CD4-positive, alpha-beta T cell treated with Interleukin-15 for 4 hours (primary cell): ENCODE data around the gene KANSL1.
A peak's percentile ranks its signal among the peaks of the same experiment; 100 is the strongest.
"Not testable (repeated sequence)": the region's sequence is repeated elsewhere in the genome, so short reads cannot be mapped to it uniquely, and the experiment has no call there.

Experiments
- DNase-seq: peaks from one replicate; pipeline ENCODE4 v3.0.0-alpha.2; 2020; ENCODE audit warnings: low spot score

The KANSL1 gene

DNA sequence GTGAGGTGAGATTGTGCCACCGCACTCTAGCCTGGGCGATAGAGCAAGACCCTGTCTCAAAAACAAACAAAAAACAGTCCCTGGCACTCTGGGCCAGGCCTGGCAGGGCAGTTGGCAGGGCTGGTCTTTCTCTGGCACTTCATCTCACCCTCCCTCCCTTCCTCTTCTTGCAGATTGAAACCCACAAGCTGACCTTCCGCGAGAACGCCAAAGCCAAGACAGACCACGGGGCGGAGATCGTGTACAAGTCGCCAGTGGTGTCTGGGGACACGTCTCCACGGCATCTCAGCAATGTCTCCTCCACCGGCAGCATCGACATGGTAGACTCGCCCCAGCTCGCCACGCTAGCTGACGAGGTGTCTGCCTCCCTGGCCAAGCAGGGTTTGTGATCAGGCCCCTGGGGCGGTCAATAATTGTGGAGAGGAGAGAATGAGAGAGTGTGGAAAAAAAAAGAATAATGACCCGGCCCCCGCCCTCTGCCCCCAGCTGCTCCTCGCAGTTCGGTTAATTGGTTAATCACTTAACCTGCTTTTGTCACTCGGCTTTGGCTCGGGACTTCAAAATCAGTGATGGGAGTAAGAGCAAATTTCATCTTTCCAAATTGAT lies 169.3 kb downstream of the KANSL1 start:
- DNase-seq = no peak

DNA sequence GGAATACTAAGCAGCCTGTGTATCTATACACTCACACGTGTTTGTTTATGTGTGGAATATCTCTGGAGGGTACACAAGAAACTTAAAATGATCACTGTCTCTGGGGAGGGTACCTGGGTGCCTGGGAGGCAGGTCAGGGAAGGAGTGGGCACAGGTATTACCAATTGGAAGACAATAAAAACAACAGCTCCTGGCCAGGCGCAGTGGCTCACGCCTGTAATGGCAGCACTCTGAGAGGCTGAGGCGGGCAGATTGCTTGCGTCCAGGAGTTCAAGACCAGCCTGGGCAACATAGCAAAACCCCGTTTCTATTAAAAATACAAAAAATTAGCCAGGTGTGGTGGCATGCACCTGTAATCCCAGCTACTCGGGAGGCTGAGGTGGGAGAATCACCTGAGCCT lies 169.9 kb downstream of the KANSL1 start:
- DNase-seq = not testable (repeated sequence)

DNA sequence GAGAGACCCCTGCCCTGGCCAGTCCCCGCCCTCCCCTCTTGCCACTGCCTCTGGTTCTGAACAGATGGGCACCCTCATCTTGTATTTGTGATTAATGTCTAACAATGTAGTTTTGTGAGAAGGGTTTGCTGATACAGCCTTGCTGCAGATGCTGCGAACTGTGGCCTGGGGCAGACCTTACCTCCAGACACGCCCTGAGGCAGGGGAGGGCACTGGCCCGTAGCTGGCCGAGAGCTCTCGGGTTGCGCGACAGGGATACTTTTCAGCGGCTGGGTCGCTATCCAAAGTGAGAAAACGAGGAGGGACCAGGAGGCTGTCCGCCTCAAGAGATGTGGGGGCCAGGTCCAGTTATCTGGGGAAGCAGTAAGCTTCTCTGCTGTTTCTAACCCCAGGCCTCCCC lies 172.2 kb downstream of the KANSL1 start:
- DNase-seq = no peak

DNA sequence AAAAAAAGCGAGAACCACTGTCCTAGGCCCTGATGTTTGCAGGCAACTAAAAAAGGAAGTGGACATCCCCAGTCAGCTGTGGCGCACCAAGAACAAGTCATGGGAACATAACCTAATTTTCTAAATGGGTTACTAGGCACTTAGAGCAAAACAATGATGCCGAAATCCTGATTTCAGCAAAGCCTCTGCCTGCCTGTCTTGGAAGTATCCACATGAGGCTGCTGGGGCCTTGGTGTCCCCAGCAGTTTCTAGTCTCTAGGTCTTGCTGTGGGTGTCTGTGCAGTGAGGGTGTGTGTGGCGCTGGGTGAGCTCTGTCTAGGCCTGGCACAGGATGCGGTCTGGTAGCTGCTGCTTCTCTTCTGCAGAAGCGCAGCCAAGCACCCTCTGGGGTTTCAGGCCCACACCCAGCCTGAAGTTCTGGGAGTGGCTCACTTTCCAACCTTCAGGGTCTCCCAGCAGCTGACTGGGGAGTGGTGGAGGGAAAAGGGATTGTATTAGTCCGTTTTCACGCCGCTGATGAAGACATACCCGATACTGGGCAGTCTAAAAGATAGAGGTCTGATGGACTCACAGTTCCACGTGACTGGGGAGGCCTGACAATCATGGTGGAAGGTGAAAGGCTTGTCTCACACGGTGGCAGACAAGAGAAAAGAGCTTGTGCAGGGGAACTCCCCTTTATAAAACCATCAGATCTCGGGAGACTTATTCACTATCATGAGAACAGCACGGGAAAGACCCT lies 173.0 kb downstream of the KANSL1 start:
- DNase-seq = peak; percentile 76

DNA sequence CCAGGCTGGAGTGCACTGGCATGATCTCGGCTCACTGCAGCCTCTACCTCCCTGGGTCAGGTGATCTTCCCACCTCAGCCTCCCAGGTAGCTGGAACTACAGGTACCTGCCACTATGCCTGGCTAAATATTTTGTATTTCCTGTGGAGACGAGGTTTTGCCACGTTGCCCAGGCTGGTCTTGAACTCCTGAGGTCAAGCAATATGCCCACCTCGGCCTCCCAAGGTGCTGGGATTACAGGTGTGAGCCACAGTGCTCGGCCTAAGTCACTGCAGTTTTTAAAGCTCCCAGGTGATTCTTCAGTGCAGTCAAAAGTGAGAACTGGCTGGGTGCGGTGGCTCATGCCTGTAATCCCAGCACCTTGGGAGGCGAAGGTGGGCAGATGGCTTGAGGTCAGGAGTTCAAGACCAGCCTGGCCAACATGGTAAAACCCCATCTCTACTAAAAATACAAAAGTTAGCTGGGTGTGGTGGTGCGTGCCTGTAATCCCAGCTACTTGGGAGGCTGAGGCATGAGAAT lies 173.8 kb downstream of the KANSL1 start:
- DNase-seq = not testable (repeated sequence)

DNA sequence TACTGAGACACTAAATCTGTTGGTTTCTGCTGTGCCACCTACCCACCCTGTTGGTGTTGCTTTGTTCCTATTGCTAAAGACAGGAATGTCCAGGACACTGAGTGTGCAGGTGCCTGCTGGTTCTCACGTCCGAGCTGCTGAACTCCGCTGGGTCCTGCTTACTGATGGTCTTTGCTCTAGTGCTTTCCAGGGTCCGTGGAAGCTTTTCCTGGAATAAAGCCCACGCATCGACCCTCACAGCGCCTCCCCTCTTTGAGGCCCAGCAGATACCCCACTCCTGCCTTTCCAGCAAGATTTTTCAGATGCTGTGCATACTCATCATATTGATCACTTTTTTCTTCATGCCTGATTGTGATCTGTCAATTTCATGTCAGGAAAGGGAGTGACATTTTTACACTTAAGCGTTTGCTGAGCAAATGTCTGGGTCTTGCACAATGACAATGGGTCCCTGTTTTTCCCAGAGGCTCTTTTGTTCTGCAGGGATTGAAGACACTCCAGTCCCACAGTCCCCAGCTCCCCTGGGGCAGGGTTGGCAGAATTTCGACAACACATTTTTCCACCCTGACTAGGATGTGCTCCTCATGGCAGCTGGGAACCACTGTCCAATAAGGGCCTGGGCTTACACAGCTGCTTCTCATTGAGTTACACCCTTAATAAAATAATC lies 179.6 kb downstream of the KANSL1 start:
- no peak for DNase-seq

DNA sequence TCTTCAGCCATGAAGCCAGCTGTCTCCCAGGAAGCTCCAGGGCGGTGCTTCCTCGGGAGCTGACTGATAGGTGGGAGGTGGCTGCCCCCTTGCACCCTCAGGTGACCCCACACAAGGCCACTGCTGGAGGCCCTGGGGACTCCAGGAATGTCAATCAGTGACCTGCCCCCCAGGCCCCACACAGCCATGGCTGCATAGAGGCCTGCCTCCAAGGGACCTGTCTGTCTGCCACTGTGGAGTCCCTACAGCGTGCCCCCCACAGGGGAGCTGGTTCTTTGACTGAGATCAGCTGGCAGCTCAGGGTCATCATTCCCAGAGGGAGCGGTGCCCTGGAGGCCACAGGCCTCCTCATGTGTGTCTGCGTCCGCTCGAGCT lies 180.1 kb downstream of the KANSL1 start:
- no peak for DNase-seq

DNA sequence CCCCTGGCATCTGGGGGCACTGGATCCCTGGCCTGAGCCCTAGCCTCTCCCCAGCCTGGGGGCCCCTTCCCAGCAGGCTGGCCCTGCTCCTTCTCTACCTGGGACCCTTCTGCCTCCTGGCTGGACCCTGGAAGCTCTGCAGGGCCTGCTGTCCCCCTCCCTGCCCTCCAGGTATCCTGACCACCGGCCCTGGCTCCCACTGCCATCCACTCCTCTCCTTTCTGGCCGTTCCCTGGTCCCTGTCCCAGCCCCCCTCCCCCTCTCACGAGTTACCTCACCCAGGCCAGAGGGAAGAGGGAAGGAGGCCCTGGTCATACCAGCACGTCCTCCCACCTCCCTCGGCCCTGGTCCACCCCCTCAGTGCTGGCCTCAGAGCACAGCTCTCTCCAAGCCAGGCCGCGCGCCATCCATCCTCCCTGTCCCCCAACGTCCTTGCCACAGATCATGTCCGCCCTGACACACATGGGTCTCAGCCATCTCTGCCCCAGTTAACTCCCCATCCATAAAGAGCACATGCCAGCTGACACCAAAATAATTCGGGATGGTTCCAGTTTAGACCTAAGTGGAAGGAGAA lies 180.6 kb downstream of the KANSL1 start:
- no peak for DNase-seq

DNA sequence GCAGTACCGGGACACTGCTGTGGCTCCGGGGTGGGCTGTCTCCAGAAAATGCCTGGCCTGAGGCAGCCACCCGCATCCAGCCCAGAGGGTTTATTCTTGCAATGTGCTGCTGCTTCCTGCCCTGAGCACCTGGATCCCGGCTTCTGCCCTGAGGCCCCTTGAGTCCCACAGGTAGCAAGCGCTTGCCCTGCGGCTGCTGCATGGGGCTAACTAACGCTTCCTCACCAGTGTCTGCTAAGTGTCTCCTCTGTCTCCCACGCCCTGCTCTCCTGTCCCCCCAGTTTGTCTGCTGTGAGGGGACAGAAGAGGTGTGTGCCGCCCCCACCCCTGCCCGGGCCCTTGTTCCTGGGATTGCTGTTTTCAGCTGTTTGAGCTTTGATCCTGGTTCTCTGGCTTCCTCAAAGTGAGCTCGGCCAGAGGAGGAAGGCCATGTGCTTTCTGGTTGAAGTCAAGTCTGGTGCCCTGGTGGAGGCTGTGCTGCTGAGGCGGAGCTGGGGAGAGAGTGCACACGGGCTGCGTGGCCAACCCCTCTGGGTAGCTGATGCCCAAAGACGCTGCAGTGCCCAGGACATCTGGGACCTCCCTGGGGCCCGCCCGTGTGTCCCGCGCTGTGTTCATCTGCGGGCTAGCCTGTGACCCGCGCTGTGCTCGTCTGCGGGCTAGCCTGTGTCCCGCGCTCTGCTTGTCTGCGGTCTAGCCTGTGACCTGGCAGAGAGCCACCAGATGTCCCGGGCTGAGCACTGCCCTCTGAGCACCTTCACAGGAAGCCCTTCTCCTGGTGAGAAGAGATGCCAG lies 181.3 kb downstream of the KANSL1 start:
- DNase-seq = no peak

DNA sequence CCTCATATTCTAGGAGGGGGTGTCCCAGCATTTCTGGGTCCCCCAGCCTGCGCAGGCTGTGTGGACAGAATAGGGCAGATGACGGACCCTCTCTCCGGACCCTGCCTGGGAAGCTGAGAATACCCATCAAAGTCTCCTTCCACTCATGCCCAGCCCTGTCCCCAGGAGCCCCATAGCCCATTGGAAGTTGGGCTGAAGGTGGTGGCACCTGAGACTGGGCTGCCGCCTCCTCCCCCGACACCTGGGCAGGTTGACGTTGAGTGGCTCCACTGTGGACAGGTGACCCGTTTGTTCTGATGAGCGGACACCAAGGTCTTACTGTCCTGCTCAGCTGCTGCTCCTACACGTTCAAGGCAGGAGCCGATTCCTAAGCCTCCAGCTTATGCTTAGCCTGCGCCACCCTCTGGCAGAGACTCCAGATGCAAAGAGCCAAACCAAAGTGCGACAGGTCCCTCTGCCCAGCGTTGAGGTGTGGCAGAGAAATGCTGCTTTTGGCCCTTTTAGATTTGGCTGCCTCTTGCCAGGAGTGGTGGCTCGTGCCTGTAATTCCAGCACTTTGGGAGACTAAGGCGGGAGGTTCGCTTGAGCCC lies 182.5 kb downstream of the KANSL1 start:
- no peak for DNase-seq

DNA sequence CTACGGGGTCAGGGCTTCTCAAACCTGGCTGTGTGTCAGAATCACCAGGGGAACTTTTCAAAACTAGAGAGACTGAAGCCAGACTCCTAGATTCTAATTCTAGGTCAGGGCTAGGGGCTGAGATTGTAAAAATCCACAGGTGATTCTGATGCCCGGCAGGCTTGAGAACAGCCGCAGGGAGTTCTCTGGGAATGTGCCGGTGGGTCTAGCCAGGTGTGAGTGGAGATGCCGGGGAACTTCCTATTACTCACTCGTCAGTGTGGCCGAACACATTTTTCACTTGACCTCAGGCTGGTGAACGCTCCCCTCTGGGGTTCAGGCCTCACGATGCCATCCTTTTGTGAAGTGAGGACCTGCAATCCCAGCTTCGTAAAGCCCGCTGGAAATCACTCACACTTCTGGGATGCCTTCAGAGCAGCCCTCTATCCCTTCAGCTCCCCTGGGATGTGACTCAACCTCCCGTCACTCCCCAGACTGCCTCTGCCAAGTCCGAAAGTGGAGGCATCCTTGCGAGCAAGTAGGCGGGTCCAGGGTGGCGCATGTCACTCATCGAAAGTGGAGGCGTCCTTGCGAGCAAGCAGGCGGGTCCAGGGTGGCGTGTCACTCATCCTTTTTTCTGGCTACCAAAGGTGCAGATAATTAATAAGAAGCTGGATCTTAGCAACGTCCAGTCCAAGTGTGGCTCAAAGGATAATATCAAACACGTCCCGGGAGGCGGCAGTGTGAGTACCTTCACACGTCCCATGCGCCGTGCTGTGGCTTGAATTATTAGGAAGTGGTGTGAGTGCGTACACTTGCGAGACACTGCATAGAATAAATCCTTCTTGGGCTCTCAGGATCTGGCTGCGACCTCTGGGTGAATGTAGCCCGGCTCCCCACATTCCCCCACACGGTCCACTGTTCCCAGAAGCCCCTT lies 183.3 kb downstream of the KANSL1 start:
- DNase-seq = no peak

DNA sequence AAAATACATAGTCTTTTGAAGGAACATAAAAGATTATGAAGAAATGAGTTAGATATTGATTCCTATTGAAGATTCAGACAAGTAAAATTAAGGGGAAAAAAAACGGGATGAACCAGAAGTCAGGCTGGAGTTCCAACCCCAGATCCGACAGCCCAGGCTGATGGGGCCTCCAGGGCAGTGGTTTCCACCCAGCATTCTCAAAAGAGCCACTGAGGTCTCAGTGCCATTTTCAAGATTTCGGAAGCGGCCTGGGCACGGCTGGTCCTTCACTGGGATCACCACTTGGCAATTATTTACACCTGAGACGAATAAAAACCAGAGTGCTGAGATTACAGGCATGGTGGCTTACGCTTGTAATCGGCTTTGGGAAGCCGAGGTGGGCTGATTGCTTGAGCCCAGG lies 184.6 kb downstream of the KANSL1 start:
- DNase-seq = no peak

DNA sequence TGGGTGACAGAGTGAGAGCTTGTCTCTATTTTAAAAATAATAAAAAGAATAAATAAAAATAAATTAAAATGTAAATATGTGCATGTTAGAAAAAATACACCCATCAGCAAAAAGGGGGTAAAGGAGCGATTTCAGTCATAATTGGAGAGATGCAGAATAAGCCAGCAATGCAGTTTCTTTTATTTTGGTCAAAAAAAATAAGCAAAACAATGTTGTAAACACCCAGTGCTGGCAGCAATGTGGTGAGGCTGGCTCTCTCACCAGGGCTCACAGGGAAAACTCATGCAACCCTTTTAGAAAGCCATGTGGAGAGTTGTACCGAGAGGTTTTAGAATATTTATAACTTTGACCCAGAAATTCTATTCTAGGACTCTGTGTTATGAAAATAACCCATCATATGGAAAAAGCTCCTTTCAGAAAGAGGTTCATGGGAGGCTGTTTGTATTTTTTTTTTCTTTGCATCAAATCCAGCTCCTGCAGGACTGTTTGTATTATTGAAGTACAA lies 185.7 kb downstream of the KANSL1 start:
- DNase-seq = no peak

DNA sequence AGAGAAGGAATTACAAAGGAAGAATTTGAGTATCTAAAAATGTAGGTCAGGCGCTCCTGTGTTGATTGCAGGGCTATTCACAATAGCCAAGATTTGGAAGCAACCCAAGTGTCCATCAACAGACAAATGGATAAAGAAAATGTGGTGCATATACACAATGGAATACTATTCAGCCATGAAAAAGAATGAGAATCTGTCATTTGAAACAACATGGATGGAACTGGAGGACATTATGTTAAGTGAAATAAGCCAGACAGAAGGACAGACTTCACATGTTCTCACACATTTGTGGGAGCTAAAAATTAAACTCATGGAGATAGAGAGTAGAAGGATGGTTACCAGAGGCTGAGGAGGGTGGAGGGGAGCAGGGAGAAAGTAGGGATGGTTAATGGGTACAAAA lies 187.1 kb downstream of the KANSL1 start:
- not testable (repeated sequence) for DNase-seq

DNA sequence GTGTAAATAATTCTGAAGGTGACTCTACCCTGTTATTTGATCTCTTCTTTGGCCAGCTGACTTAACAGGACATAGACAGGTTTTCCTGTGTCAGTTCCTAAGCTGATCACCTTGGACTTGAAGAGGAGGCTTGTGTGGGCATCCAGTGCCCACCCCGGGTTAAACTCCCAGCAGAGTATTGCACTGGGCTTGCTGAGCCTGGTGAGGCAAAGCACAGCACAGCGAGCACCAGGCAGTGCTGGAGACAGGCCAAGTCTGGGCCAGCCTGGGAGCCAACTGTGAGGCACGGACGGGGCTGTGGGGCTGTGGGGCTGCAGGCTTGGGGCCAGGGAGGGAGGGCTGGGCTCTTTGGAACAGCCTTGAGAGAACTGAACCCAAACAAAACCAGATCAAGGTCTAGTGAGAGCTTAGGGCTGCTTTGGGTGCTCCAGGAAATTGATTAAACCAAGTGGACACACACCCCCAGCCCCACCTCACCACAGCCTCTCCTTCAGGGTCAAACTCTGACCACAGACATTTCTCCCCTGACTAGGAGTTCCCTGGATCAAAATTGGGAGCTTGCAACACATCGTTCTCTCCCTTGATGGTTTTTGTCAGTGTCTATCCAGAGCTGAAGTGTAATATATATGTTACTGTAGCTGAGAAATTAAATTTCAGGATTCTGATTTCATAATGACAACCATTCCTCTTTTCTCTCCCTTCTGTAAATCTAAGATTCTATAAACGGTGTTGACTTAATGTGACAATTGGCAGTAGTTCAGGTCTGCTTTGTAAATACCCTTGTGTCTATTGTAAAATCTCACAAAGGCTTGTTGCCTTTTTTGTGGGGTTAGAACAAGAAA lies 189.1 kb downstream of the KANSL1 start:
- no peak for DNase-seq

DNA sequence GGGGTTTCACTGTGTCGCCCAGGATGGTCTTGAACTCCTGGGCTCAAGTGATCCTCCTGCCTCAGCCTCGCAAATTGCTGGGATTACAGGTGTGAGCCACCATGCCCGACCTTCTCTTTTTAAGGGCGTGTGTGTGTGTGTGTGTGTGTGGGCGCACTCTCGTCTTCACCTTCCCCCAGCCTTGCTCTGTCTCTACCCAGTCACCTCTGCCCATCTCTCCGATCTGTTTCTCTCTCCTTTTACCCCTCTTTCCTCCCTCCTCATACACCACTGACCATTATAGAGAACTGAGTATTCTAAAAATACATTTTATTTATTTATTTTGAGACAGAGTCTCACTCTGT lies 190.3 kb downstream of the KANSL1 start:
- DNase-seq = no peak

DNA sequence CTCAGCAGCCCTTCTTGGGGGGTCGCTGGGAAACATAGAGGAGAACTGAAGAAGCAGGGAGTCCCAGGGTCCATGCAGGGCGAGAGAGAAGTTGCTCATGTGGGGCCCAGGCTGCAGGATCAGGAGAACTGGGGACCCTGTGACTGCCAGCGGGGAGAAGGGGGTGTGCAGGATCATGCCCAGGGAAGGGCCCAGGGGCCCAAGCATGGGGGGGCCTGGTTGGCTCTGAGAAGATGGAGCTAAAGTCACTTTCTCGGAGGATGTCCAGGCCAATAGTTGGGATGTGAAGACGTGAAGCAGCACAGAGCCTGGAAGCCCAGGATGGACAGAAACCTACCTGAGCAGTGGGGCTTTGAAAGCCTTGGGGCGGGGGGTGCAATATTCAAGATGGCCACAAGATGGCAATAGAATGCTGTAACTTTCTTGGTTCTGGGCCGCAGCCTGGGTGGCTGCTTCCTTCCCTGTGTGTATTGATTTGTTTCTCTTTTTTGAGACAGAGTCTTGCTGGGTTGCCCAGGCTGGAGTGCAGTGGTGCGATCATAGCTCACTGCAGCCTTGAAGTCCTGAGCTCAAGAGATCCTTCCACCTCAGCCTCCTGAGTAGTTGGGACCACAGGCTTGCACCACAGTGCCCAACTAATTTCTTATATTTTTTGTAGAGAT lies 190.8 kb downstream of the KANSL1 start:
- DNase-seq = peak; percentile 78

DNA sequence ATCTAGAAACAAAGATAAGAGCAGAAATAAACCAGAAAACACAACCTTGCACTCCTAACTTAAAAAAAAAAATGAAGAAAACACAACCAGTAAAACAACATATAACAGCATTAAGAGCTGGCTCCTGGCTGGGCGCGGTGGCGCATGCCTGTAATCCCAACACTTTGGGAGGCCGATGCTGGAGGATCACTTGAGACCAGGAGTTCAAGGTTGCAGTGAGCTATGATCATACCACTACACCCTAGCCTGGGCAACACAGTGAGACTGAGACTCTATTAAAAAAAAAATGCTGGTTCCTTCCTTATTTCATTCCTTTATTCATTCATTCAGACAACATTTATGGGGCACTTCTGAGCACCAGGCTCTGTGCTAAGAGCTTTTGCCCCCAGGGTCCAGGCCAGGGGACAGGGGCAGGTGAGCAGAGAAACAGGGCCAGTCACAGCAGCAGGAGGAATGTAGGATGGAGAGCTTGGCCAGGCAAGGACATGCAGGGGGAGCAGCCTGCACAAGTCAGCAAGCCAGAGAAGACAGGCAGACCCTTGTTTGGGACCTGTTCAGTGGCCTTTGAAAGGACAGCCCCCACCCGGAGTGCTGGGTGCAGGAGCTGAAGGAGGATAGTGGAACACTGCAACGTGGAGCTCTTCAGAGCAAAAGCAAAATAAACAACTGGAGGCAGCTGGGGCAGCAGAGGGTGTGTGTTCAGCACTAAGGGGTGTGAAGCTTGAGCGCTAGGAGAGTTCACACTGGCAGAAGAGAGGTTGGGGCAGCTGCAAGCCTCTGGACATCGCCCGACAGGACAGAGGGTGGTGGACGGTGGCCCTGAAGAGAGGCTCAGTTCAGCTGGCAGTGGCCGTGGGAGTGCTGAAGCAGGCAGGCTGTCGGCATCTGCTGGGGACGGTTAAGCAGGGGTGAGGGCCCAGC lies 191.6 kb downstream of the KANSL1 start:
- no peak for DNase-seq
